HTR-8/SVneo (cell line): ENCODE measurements around the gene RCE1.
A peak's percentile ranks its signal among the peaks of the same experiment; 100 is the strongest.

ENCODE experiments used
- DNase-seq: peaks from one replicate; pipeline ENCODE4 v3.0.0; 2011; ENCODE audit warnings: low spot score, mixed read lengths; ENCODE audit not compliant: insufficient read length
- FAIRE-seq: peaks from 2 replicates; lab custom pipeline; 2011; peaks lifted over from hg19 to GRCh38; lab: Jason Lieb, UNC

RCE1 gene

GRCh38 chr11:66866511-66866986, 23.3 kb downstream of the RCE1 start:
- no peak for FAIRE-seq
- no peak for DNase-seq

GRCh38 chr11:66867425-66868040, 24.3 kb downstream of the RCE1 start:
- FAIRE-seq: no peak
- no peak for DNase-seq

- DNase-seq (no peak), FAIRE-seq (no peak)
These were observed 25.0 kb downstream of the RCE1 start for GRCh38 chr11:66868082-66868725.

GRCh38 chr11:66868726-66869566, 25.7 kb downstream of the RCE1 start:
- DNase-seq (no peak), FAIRE-seq (peak; percentile 26)

- FAIRE-seq (no peak), DNase-seq (no peak)
These were observed 26.3 kb downstream of the RCE1 start for GRCh38 chr11:66869567-66869870.

- no peak for FAIRE-seq
These were observed 26.9 kb downstream of the RCE1 start for GRCh38 chr11:66870131-66870530.

GRCh38 chr11:66870616-66871520, 27.6 kb downstream of the RCE1 start:
- FAIRE-seq (no peak), DNase-seq (no peak)

More at GRCh38 chr11:66870131-66870530, 26.9 kb downstream of the RCE1 start:
- no peak for DNase-seq

- DNase-seq: no peak
- FAIRE-seq: no peak
These were observed 28.3 kb downstream of the RCE1 start for GRCh38 chr11:66871521-66871901.

- FAIRE-seq (no peak), DNase-seq (no peak)
These were observed 31.0 kb downstream of the RCE1 start for GRCh38 chr11:66874232-66874631.

- no peak for DNase-seq
- FAIRE-seq: no peak
These were observed 32.1 kb downstream of the RCE1 start for GRCh38 chr11:66875378-66875777.

- FAIRE-seq (no peak), DNase-seq (no peak)
These were observed 34.5 kb downstream of the RCE1 start for GRCh38 chr11:66877588-66878385.

GRCh38 chr11:66878474-66878873, 35.2 kb downstream of the RCE1 start:
- DNase-seq: no peak
- no peak for FAIRE-seq

GRCh38 chr11:66879000-66879399, 35.8 kb downstream of the RCE1 start:
- FAIRE-seq (no peak), DNase-seq (no peak)

GRCh38 chr11:66879583-66879982, 36.3 kb downstream of the RCE1 start:
- no peak for DNase-seq
- FAIRE-seq: no peak

GRCh38 chr11:66879999-66880398, 36.8 kb downstream of the RCE1 start:
- DNase-seq (no peak), FAIRE-seq (no peak)

GRCh38 chr11:66880496-66881450, 37.5 kb downstream of the RCE1 start:
- DNase-seq: no peak
- FAIRE-seq: no peak

- peak; percentile 16 for FAIRE-seq
- DNase-seq: no peak
These were observed 38.2 kb downstream of the RCE1 start for GRCh38 chr11:66881451-66881835.

- DNase-seq: no peak
- no peak for FAIRE-seq
These were observed 38.7 kb downstream of the RCE1 start for GRCh38 chr11:66881927-66882452.
